SK-N-SH treated with all-trans-retinoic acid at 6 μM for 48 hours (cell line): Measurements from ENCODE around the gene CCDC57.

ENCODE experiments used
- ARNTL ChIP-seq: fragments of 450-650 bp; formaldehyde crosslinking; IDR thresholded peaks from 2 replicates; pipeline ENCODE4 v1.5.0; 2020; ENCODE audit warnings: low read depth, mild to moderate bottlenecking, moderate library complexity, borderline replicate concordance
- CSDC2 ChIP-seq: fragments of 250-450 bp; sonication (Bioruptor Pico); IDR thresholded peaks from 2 replicates; pipeline ENCODE4 v1.5.0; 2020; ENCODE audit warnings: mild to moderate bottlenecking, moderate library complexity
- ESRRG ChIP-seq: fragments of 250-450 bp; sonication (Bioruptor Pico); IDR thresholded peaks from 2 replicates; pipeline ENCODE4 v1.6.1; 2021; ENCODE audit warnings: mild to moderate bottlenecking
- GLIS3 ChIP-seq: fragments of 250-450 bp; sonication (Bioruptor Pico); IDR thresholded peaks from 2 replicates; pipeline ENCODE4 v1.5.0; 2020; ENCODE audit warnings: mild to moderate bottlenecking, moderate library complexity
- OSR1 ChIP-seq: fragments of 250-450 bp; sonication (Bioruptor Pico); IDR thresholded peaks from 2 replicates; pipeline ENCODE4 v1.8.0; 2022; ENCODE audit warnings: moderate library complexity, mild to moderate bottlenecking, inconsistent platforms
- PPARA ChIP-seq: fragments of 250-450 bp; sonication (Bioruptor Pico); IDR thresholded peaks from 2 replicates; pipeline ENCODE4 v1.5.0; 2020; ENCODE audit warnings: mild to moderate bottlenecking, borderline replicate concordance
- TCF4 ChIP-seq: fragments of 250-450 bp; sonication (Bioruptor Pico); IDR thresholded peaks from 2 replicates; pipeline ENCODE4 v1.8.0; 2021; ENCODE audit warnings: mild to moderate bottlenecking, moderate library complexity, borderline replicate concordance
- ZC3H10 ChIP-seq: fragments of 250-450 bp; sonication (Bioruptor Pico); IDR thresholded peaks from 2 replicates; pipeline ENCODE4 v1.5.1; 2021; ENCODE audit warnings: mild to moderate bottlenecking, moderate library complexity
- ZFP3 ChIP-seq: fragments of 250-450 bp; sonication (Bioruptor Pico); IDR thresholded peaks from 2 replicates; pipeline ENCODE4 v1.5.0; 2020; ENCODE audit warnings: mild to moderate bottlenecking, moderate library complexity
- ZFP30 ChIP-seq: fragments of 450-650 bp; formaldehyde crosslinking; IDR thresholded peaks from 2 replicates; pipeline ENCODE4 v1.5.0; 2022; ENCODE audit warnings: mild to moderate bottlenecking, moderate library complexity
- ZNF565 ChIP-seq: fragments of 450-650 bp; formaldehyde crosslinking; conservative IDR thresholded peaks from 2 replicates; pipeline ENCODE4 v1.5.0; 2020; ENCODE audit warnings: low read depth, mild to moderate bottlenecking, moderate library complexity
- ZNF8 ChIP-seq: fragments of 450-650 bp; formaldehyde crosslinking; IDR thresholded peaks from 2 replicates; pipeline ENCODE4 v1.5.0; 2020; ENCODE audit warnings: mild to moderate bottlenecking, moderate library complexity
- TF ChIP-seq, protein P1 (sequence below): fragments of 250-450 bp; sonication (Bioruptor Pico); IDR thresholded peaks from 2 replicates; pipeline ENCODE4 v1.5.1; 2020; ENCODE audit warnings: low read depth, mild to moderate bottlenecking, moderate library complexity
- TF ChIP-seq, protein P2 (sequence below): fragments of 250-450 bp; sonication (Bioruptor Pico); IDR thresholded peaks from 2 replicates; pipeline ENCODE4 v1.8.0; 2020; ENCODE audit warnings: mild to moderate bottlenecking, moderate library complexity, borderline replicate concordance

DNA sequence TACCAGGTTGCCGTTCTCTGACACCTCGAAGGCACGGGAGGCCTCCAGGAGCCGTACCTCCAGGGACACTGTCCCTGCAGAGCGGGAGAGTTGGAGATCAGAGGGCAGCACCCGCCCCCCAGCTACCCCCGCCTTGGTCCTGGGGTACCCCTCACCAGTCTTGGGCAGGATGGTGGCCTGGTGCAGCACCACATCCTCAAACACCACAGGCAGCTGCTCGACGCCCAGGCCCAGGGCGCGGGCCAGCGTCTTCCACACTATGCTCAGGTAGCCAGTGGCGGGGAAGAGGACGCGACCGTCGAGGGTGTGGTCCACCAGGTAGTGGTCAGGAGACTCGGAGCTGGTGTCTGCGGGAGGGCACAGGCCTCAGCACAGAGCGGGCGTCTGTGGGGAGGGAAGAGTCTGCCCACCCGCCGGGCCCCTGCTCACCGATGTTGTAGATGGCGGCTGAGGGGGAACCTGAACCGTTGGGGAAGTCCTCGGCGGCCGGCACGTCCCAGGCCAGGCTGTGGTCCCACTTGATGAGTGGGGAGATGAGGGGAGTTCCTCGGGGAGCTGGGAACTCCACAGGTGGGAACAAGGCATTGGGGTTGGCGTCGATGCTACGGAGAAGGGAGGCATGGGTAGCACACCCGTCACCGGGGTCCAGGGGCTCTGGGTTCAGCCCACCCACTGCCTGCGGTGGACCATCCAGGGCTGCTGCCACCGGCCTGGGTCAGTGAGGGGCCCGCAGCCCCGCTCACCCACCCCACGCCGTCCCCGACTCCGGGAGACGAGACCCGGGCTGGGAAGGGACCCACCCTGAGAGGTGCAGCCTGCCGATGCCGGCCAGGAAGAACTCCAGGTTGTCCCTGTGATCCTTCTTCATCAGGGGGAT is 124.4 kb downstream of the CCDC57 start:
- no peak for TF ChIP-seq ZNF565 (CRISPR knock-in tag)
- TF ChIP-seq ZFP30 (CRISPR knock-in tag) = no peak
- TF ChIP-seq ZC3H10 (CRISPR knock-in tag) = no peak
- TF ChIP-seq TCF4 = no peak
- TF ChIP-seq ESRRG = no peak
- TF ChIP-seq, protein P1, sequence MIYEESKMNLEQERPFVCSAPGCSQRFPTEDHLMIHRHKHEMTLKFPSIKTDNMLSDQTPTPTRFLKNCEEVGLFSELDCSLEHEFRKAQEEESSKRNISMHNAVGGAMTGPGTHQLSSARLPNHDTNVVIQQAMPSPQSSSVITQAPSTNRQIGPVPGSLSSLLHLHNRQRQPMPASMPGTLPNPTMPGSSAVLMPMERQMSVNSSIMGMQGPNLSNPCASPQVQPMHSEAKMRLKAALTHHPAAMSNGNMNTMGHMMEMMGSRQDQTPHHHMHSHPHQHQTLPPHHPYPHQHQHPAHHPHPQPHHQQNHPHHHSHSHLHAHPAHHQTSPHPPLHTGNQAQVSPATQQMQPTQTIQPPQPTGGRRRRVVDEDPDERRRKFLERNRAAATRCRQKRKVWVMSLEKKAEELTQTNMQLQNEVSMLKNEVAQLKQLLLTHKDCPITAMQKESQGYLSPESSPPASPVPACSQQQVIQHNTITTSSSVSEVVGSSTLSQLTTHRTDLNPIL (CRISPR knock-in tag) = no peak
- no peak for TF ChIP-seq ZNF8 (CRISPR knock-in tag)
- TF ChIP-seq CSDC2 (CRISPR knock-in tag) = no peak
- TF ChIP-seq, protein P2, sequence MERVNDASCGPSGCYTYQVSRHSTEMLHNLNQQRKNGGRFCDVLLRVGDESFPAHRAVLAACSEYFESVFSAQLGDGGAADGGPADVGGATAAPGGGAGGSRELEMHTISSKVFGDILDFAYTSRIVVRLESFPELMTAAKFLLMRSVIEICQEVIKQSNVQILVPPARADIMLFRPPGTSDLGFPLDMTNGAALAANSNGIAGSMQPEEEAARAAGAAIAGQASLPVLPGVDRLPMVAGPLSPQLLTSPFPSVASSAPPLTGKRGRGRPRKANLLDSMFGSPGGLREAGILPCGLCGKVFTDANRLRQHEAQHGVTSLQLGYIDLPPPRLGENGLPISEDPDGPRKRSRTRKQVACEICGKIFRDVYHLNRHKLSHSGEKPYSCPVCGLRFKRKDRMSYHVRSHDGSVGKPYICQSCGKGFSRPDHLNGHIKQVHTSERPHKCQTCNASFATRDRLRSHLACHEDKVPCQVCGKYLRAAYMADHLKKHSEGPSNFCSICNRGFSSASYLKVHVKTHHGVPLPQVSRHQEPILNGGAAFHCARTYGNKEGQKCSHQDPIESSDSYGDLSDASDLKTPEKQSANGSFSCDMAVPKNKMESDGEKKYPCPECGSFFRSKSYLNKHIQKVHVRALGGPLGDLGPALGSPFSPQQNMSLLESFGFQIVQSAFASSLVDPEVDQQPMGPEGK (CRISPR knock-in tag) = no peak
- TF ChIP-seq OSR1 (CRISPR knock-in tag) = no peak
- TF ChIP-seq ZFP3 = no peak
- TF ChIP-seq PPARA (CRISPR knock-in tag) = no peak
- no peak for TF ChIP-seq ARNTL (CRISPR knock-in tag)
- no peak for TF ChIP-seq GLIS3 (CRISPR knock-in tag)
